ENCODE measurements around the gene GLI1.
"Not testable (repeated sequence)": the region's sequence is repeated elsewhere in the genome, so short reads cannot be mapped to it uniquely, and the experiment has no call there.

GLI1 gene

DNA sequence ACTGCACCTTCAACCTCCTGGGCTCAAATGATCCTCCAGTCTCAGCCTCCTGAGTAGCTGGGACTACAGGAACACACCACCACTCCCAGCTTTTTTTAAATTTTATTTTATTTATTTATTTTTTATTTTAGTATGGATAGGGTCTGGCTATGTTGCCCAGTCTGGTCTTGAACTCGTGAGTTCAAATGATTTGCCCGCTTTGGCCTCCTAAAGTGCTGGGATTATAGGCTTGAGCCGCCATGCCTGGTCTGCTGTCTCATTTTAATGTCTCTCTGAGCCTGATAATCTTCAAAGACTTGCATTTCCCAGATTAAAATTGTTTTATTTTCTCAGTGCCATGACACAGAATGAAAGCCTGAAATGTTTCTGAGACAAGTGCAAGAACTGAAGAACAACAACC lies 26.2 kb upstream of the GLI1 start:
- Histone ChIP-seq H3K27ac (no peak overlapping the region), H3K4me3 (ENCODE audit: low read depth, low read length) (no peak overlapping the region), H3K4me1 (no peaks in the 10 kb centered on the region), H3K9me3 (ENCODE audit: control insufficient read depth, low read length) (no peaks in the 10 kb centered on the region), H2AFZ (no peak overlapping the region), H3K79me2 (no peaks in the 10 kb centered on the region), H3K4me2 (ENCODE audit: low read length) (no peak overlapping the region), H3K27me3 (ENCODE audit: control insufficient read depth, insufficient read depth, low read length) (no peaks in the 10 kb centered on the region), H3K9ac (no peak overlapping the region), H3K36me3 (ENCODE audit: control insufficient read depth, insufficient read depth, low read length) (no peaks in the 10 kb centered on the region)
- TF ChIP-seq, protein P1, sequence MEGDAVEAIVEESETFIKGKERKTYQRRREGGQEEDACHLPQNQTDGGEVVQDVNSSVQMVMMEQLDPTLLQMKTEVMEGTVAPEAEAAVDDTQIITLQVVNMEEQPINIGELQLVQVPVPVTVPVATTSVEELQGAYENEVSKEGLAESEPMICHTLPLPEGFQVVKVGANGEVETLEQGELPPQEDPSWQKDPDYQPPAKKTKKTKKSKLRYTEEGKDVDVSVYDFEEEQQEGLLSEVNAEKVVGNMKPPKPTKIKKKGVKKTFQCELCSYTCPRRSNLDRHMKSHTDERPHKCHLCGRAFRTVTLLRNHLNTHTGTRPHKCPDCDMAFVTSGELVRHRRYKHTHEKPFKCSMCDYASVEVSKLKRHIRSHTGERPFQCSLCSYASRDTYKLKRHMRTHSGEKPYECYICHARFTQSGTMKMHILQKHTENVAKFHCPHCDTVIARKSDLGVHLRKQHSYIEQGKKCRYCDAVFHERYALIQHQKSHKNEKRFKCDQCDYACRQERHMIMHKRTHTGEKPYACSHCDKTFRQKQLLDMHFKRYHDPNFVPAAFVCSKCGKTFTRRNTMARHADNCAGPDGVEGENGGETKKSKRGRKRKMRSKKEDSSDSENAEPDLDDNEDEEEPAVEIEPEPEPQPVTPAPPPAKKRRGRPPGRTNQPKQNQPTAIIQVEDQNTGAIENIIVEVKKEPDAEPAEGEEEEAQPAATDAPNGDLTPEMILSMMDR (IDR thresholded peaks at IDR 0.05) = no peak

DNA sequence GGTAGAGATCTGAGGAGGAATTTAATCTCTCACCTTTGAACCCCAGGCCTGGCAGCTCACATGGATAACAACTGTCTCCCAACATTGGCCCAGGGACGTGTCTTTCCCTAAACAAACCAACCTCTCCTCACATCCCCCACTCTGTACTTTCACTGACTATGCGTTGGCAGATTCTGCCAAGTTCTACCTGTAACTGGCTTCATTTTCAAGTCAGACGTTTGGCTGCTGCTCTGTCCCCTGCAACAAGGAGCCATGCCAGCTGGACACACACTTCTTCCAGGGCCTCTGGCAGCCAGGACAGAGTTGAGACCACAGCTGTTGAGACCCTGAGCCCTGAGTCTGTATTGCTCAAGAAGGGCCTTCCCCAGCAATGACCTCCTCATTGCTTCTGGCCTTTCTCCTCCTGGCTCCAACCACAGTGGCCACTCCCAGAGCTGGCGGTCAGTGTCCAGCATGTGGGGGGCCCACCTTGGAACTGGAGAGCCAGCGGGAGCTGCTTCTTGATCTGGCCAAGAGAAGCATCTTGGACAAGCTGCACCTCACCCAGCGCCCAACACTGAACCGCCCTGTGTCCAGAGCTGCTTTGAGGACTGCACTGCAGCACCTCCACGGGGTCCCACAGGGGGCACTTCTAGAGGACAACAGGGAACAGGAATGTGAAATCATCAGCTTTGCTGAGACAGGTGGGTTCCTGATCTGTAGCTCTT lies 24.9 kb upstream of the GLI1 start, which contains the start of gene INHBC:
TSS of gene INHBC (plus strand) at position 268 of the 707 bp plus-strand sequence. CDS start at position 371, 103 bp downstream.
- Histone ChIP-seq H3K36me3 (ENCODE audit: control insufficient read depth, insufficient read depth, low read length) (no peaks in the 10 kb centered on the region), H3K27me3 (ENCODE audit: control insufficient read depth, insufficient read depth, low read length) (no peaks in the 10 kb centered on the region), H3K4me1 (no peaks in the 10 kb centered on the region), H3K9me3 (ENCODE audit: control insufficient read depth, low read length) (no peaks in the 10 kb centered on the region), H3K9ac (no peak within 1 kb of the TSS), H2AFZ (peak within 1 kb of the TSS; percentile 41), H3K27ac (no peak within 1 kb of the TSS), H3K4me3 (ENCODE audit: low read depth, low read length) (no peak within 1 kb of the TSS), H3K79me2 (no peaks in the 10 kb centered on the region), H3K4me2 (ENCODE audit: low read length) (no peak within 1 kb of the TSS)
- TF ChIP-seq, protein P1 (IDR thresholded peaks at IDR 0.05) = no peak

DNA sequence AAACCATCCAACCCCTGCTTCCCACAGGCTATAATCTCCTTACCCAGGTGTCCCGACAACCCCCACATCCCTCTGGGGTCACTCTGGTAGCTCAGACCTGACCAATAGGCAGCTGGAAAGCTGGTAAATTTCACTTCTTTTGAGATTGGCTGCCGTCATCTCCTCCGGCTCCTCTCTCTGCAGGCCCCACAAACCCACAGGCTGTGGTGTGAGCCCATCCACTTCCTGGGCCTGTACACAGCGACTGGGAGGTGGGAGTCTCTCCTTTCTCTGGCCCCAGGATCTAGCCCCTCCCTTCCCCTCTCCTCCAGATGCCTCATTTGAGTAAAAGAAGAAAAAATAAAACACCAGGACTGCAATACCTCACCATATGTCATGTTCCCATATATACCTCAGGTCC lies 24.3 kb upstream of the GLI1 start:
- H3K4me1 ChIP-seq = no peaks in the 10 kb centered on the region
- H3K27ac ChIP-seq = no peak overlapping the region
- H2AFZ ChIP-seq = no peak overlapping the region
- H3K36me3 ChIP-seq (ENCODE audit: control insufficient read depth, insufficient read depth, low read length) = no peaks in the 10 kb centered on the region
- H3K27me3 ChIP-seq (ENCODE audit: control insufficient read depth, insufficient read depth, low read length) = no peaks in the 10 kb centered on the region
- H3K9ac ChIP-seq = no peak overlapping the region
- TF ChIP-seq, protein P1 (IDR thresholded peaks at IDR 0.05) = no peak
- no peaks in the 10 kb centered on the region for H3K79me2 ChIP-seq
- H3K9me3 ChIP-seq (ENCODE audit: control insufficient read depth, low read length) = no peaks in the 10 kb centered on the region
- no peak overlapping the region for H3K4me3 ChIP-seq (ENCODE audit: low read depth, low read length)
- H3K4me2 ChIP-seq (ENCODE audit: low read length) = no peak overlapping the region

DNA sequence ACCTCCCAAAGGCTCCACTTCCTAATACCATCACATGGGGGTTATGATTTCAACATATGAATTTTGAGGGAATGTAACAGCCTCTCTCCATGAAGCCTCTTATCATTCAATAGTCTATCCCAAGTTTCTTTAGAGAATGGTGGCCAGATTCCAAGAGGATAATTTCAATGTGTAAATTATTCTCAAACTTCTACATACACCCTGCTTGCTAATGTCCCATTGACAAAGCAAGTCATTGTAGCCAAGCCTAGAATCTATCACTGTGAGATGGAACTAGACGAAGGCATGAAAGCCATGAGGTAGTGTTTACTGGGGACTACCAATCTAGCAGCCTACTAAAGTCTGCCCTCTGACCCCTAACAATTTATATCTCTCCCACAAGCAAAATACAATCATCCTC lies 21.2 kb upstream of the GLI1 start:
- no peaks in the 10 kb centered on the region for H3K36me3 ChIP-seq (ENCODE audit: control insufficient read depth, insufficient read depth, low read length)
- H3K27me3 ChIP-seq (ENCODE audit: control insufficient read depth, insufficient read depth, low read length) = no peaks in the 10 kb centered on the region
- TF ChIP-seq, protein P1 (IDR thresholded peaks at IDR 0.05) = no peak
- no peaks in the 10 kb centered on the region for H3K9me3 ChIP-seq (ENCODE audit: control insufficient read depth, low read length)
- H3K79me2 ChIP-seq = no peaks in the 10 kb centered on the region
- H3K4me1 ChIP-seq = no peaks in the 10 kb centered on the region
- H3K4me2 ChIP-seq (ENCODE audit: low read length) = no peak overlapping the region
- no peak overlapping the region for H3K27ac ChIP-seq
- H3K9ac ChIP-seq = no peak overlapping the region
- no peak overlapping the region for H3K4me3 ChIP-seq (ENCODE audit: low read depth, low read length)
- no peak overlapping the region for H2AFZ ChIP-seq

DNA sequence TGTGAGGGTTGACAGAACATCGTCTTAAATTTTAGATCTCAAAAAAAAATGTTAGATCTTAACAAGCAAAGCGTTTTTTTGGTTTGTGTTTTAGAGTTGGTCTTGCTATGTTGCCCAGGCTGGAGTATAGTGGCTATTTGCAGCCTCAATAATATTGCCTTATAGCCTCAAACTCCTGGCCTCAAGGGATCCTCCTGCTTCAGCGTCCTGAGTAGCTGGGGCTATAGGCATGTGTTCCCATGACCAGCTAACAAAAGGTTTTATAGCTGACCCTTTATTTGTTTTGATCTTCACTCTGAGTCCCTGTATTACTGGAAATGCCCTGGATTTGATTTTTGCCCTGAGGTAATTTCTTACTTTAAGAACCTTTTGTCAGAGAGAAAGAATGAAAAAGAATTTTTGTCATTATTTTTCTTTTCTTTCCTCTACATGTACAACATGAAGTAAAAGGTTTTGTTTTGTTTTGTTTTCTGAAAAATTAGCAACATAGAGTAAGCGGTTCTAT lies 19.8 kb upstream of the GLI1 start:
- Histone ChIP-seq H3K27ac (no peak overlapping the region), H3K9me3 (ENCODE audit: control insufficient read depth, low read length) (no peaks in the 10 kb centered on the region), H3K79me2 (no peaks in the 10 kb centered on the region), H3K9ac (no peak overlapping the region), H3K4me3 (ENCODE audit: low read depth, low read length) (no peak overlapping the region), H2AFZ (peak overlapping the region; percentile 8), H3K4me2 (ENCODE audit: low read length) (no peak overlapping the region), H3K36me3 (ENCODE audit: control insufficient read depth, insufficient read depth, low read length) (no peaks in the 10 kb centered on the region), H3K4me1 (no peaks in the 10 kb centered on the region), H3K27me3 (ENCODE audit: control insufficient read depth, insufficient read depth, low read length) (no peaks in the 10 kb centered on the region)
- TF ChIP-seq, protein P1 (IDR thresholded peaks at IDR 0.05) = no peak

DNA sequence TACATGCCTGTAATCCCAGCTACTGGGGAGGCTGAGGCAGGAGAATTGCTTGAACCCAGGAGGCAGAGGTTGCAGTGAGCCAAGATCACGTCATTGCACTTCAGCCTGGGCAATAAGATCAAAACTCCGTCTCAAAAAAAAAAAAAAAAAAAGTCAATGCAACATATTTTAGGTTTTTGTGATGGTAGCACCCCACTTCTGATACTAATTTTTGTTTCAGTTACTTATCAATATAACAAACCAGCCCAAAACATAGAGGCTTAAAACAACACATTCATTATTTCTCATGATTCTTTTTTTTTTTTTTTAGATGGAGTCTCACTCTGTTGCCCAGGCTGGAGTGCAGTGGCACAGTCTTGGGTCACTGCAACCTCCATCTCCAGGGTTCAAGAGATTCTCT lies 18.2 kb upstream of the GLI1 start:
- not testable (repeated sequence) for H3K27ac ChIP-seq; H3K27me3 ChIP-seq (ENCODE audit: control insufficient read depth, insufficient read depth, low read length); H3K4me2 ChIP-seq (ENCODE audit: low read length); H3K4me1 ChIP-seq; H2AFZ ChIP-seq; H3K9me3 ChIP-seq (ENCODE audit: control insufficient read depth, low read length); H3K79me2 ChIP-seq; H3K9ac ChIP-seq; H3K4me3 ChIP-seq (ENCODE audit: low read depth, low read length); H3K36me3 ChIP-seq (ENCODE audit: control insufficient read depth, insufficient read depth, low read length)
